ENCODE data around the gene UNC13C.

The UNC13C gene

DNA sequence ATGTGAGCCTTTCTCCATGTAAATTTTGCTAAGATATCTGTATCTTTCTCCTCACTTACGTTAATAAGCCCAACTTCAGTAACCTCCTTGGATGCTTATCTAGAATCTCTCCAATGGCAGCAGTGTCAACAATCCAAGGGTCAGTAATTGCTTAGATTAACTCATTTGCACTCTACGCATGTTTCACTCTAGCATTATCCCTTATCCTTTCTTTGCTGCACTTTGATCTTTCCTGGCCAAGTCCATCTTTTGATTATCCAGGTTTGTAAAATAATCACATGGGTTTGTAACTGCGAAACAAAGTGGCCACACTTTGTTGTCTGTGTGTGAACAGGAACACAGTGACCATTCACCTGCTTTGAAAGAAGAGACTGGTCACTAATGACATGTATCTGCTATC lies 640.9 kb downstream of the UNC13C start:
- Histone ChIP-seq H3K27ac (replicated peaks) (no peak overlapping the region), H3K4me3 (replicated peaks; ENCODE audit: insufficient read depth, low read length) (no peak overlapping the region), H3K27me3 (ENCODE audit: insufficient read depth, poor library complexity, severe bottlenecking) (no peaks in the 10 kb centered on the region)
- TF ChIP-seq, protein P1, sequence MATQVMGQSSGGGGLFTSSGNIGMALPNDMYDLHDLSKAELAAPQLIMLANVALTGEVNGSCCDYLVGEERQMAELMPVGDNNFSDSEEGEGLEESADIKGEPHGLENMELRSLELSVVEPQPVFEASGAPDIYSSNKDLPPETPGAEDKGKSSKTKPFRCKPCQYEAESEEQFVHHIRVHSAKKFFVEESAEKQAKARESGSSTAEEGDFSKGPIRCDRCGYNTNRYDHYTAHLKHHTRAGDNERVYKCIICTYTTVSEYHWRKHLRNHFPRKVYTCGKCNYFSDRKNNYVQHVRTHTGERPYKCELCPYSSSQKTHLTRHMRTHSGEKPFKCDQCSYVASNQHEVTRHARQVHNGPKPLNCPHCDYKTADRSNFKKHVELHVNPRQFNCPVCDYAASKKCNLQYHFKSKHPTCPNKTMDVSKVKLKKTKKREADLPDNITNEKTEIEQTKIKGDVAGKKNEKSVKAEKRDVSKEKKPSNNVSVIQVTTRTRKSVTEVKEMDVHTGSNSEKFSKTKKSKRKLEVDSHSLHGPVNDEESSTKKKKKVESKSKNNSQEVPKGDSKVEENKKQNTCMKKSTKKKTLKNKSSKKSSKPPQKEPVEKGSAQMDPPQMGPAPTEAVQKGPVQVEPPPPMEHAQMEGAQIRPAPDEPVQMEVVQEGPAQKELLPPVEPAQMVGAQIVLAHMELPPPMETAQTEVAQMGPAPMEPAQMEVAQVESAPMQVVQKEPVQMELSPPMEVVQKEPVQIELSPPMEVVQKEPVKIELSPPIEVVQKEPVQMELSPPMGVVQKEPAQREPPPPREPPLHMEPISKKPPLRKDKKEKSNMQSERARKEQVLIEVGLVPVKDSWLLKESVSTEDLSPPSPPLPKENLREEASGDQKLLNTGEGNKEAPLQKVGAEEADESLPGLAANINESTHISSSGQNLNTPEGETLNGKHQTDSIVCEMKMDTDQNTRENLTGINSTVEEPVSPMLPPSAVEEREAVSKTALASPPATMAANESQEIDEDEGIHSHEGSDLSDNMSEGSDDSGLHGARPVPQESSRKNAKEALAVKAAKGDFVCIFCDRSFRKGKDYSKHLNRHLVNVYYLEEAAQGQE (IDR thresholded peaks at IDR 0.05; ENCODE audit: insufficient replicate concordance, low read depth), result no peak
- TF ChIP-seq SPI1 (IDR thresholded peaks at IDR 0.05; ENCODE audit: borderline replicate concordance, low read depth) (no peak), GABPA (IDR thresholded peaks at IDR 0.05; ENCODE audit: low read depth) (no peak), POLR2AphosphoS5 (IDR thresholded peaks at IDR 0.05; ENCODE audit: low read depth) (no peak), CTCF (IDR thresholded peaks at IDR 0.05; ENCODE audit: insufficient read depth, low read length) (no peak)
- no peak for DNase-seq (ENCODE audit: low read depth in 1 of 2, low spot score in 1 of 2)

- Histone ChIP-seq H3K27ac (replicated peaks) (no peak overlapping the region), H3K4me3 (replicated peaks; ENCODE audit: insufficient read depth, low read length) (no peak overlapping the region), H3K27me3 (ENCODE audit: insufficient read depth, poor library complexity, severe bottlenecking) (no peaks in the 10 kb centered on the region)
- TF ChIP-seq CTCF (IDR thresholded peaks at IDR 0.05; ENCODE audit: insufficient read depth, low read length) (no peak), SPI1 (IDR thresholded peaks at IDR 0.05; ENCODE audit: borderline replicate concordance, low read depth) (no peak), POLR2AphosphoS5 (IDR thresholded peaks at IDR 0.05; ENCODE audit: low read depth) (no peak), GABPA (IDR thresholded peaks at IDR 0.05; ENCODE audit: low read depth) (no peak)
- TF ChIP-seq, protein P1 (IDR thresholded peaks at IDR 0.05; ENCODE audit: insufficient replicate concordance, low read depth), result no peak
- DNase-seq (ENCODE audit: low read depth in 1 of 2, low spot score in 1 of 2), result no peak
Observed at GRCh38 chr15:54620916-54621315, 642.7 kb downstream of the UNC13C start.

DNA sequence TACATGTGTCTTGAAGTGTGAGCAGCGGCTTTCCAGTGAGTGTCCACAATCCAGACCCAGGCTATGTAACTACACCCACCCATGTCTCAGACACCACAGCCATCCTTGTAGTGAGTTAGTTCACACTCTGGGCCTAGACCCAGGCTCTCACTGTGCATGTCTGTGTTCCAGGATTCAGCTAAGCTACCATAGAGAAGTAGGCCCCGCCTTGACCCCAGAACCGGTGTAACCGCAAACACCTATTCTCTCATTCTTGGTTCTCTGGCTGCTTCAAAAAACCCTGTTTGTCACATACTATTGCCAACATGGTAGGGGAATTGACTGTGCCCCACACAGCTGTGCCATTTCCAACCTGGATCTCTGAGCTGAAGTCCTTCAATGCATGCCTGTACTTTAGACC lies 657.9 kb downstream of the UNC13C start:
- DNase-seq (ENCODE audit: low read depth in 1 of 2, low spot score in 1 of 2), result no peak
- H3K27me3 ChIP-seq (ENCODE audit: insufficient read depth, poor library complexity, severe bottlenecking), result no peaks in the 10 kb centered on the region
- H3K4me3 ChIP-seq (replicated peaks; ENCODE audit: insufficient read depth, low read length), result no peak overlapping the region
- no peak overlapping the region for H3K27ac ChIP-seq (replicated peaks)
- TF ChIP-seq CTCF (IDR thresholded peaks at IDR 0.05; ENCODE audit: insufficient read depth, low read length) (no peak), POLR2AphosphoS5 (IDR thresholded peaks at IDR 0.05; ENCODE audit: low read depth) (no peak), GABPA (IDR thresholded peaks at IDR 0.05; ENCODE audit: low read depth) (no peak), SPI1 (IDR thresholded peaks at IDR 0.05; ENCODE audit: borderline replicate concordance, low read depth) (no peak)
- TF ChIP-seq, protein P1 (IDR thresholded peaks at IDR 0.05; ENCODE audit: insufficient replicate concordance, low read depth), result no peak
